Endothelial cell of umbilical vein (primary cell): ENCODE measurements around the gene FTCDNL1. TPM values are rescaled to one million over a fixed set of nuclear protein-coding genes. Genes with fewer than 3 reads are reported as not detected.

Source experiments
- BruUV-seq: library from RNA; stranded (reverse); fragments of 400-500 nt; replicated peaks from 2 replicates; lab custom pipeline; 2021; lab: Mats Ljungman, UMichigan
- CTCF ChIA-PET: fragments of 300-600, 350-600 bp; sonication (Branson Sonifier 250); formaldehyde crosslinking; loops from one replicate; lab custom pipeline; 2021; ENCODE audit warnings: antibody characterized with exemption, inconsistent platforms; lab: Charles Lee
- POLR2A ChIA-PET: fragments of 300-600, 350-600 bp; sonication (Branson Sonifier 250); formaldehyde crosslinking; loops from one replicate; lab custom pipeline; 2021; ENCODE audit warnings: antibody characterized with exemption, inconsistent platforms; lab: Charles Lee
- DNase-seq: peaks from one replicate; pipeline ENCODE4 v3.0.0-alpha.2; 2011; ENCODE audit warnings: low read depth, low spot score
- FAIRE-seq: peaks from 2 replicates; lab custom pipeline; 2011; peaks lifted over from hg19 to GRCh38; lab: Jason Lieb, UNC
- H2AFZ ChIP-seq: 2 replicates; pipeline ENCODE4 v1.6.0; 2012; ENCODE audit warnings: low read depth, low read length, control low read depth, inconsistent platforms
- H3K27ac ChIP-seq: 2 replicates; pipeline ENCODE4 v1.5.1; 2011; ENCODE audit warnings: low read depth, mild to moderate bottlenecking, control low read depth, low read length, moderate library complexity; ENCODE audit not compliant: insufficient read depth
- H3K27me3 ChIP-seq, 2 experiments: 2 replicates each; pipeline versions ENCODE4 v1.6.0 to v1.6.1; 2011; ENCODE audit warnings: low read length in 2 of 2, mixed read lengths in 1 of 2; ENCODE audit not compliant: control insufficient read depth in 2 of 2, insufficient read depth in 2 of 2
- H3K36me3 ChIP-seq, 2 experiments: 2 replicates in 1 of 2; 3 replicates in 1 of 2; pipeline ENCODE4 v1.5.1; 2011; ENCODE audit warnings: low read length in 2 of 2, mild to moderate bottlenecking in 1 of 2, moderate library complexity in 1 of 2; ENCODE audit not compliant: control insufficient read depth in 2 of 2, insufficient read depth in 2 of 2; ENCODE audit errors: extremely low read depth in 1 of 2
- H3K4me1 ChIP-seq: 3 replicates; pipeline ENCODE4 v1.5.1; 2011; ENCODE audit warnings: mild to moderate bottlenecking, low read length; ENCODE audit not compliant: control insufficient read depth, insufficient read depth; ENCODE audit errors: extremely low read depth
- H3K4me2 ChIP-seq: 2 replicates; pipeline ENCODE4 v1.6.1; 2011; ENCODE audit warnings: low read length, control low read depth, mixed read lengths; ENCODE audit not compliant: insufficient read depth
- H3K4me3 ChIP-seq, 3 experiments: fragments of 200-600 bp in 1 of 3; sonication (generic), shearing (Covaris generic) in 1 of 3; replicated peaks in 1 of 3; 2 replicates each; pipeline ENCODE4 v1.5.1; 2011 to 2016; ENCODE audit warnings: control low read depth in 3 of 3, low read length in 3 of 3, mild to moderate bottlenecking in 2 of 3, inconsistent platforms in 1 of 3, low read depth in 1 of 3, moderate library complexity in 1 of 3; ENCODE audit not compliant: insufficient read depth in 1 of 3
- H3K79me2 ChIP-seq: 2 replicates; pipeline ENCODE4 v1.6.0; 2012; ENCODE audit warnings: low read length, inconsistent platforms; ENCODE audit not compliant: control insufficient read depth, insufficient read depth
- H3K9ac ChIP-seq: replicated peaks from 2 replicates; pipeline ENCODE3; 2011; ENCODE audit warnings: low read length, control low read depth; ENCODE audit not compliant: insufficient read depth; ENCODE audit errors: extremely low read depth
- H3K9me1 ChIP-seq: replicated peaks from 3 replicates; pipeline ENCODE4 v1.6.0; 2011; ENCODE audit warnings: mild to moderate bottlenecking, low read length; ENCODE audit not compliant: control insufficient read depth, insufficient read depth; ENCODE audit errors: extremely low read depth
- H3K9me3 ChIP-seq: replicated peaks from 2 replicates; pipeline ENCODE4 v1.5.1; 2012; ENCODE audit warnings: low read length, inconsistent platforms; ENCODE audit not compliant: control insufficient read depth, insufficient read depth
- H4K20me1 ChIP-seq: replicated peaks from 2 replicates; pipeline ENCODE3; 2011; ENCODE audit warnings: mild to moderate bottlenecking, low read length; ENCODE audit not compliant: control insufficient read depth, insufficient read depth; ENCODE audit errors: extremely low read depth
- CTCF ChIP-seq, 2 donors: IDR thresholded peaks; 1 replicate in 1 of 2; 2 replicates in 1 of 2; pipeline ENCODE4 v1.5.1; 2011; ENCODE audit warnings: low read length in 2 of 2, mild to moderate bottlenecking in 2 of 2, moderate library complexity in 2 of 2, control low read depth in 1 of 2, inconsistent platforms in 1 of 2, low read depth in 1 of 2; ENCODE audit not compliant: insufficient read depth in 1 of 2; ENCODE audit errors: extremely low read depth in 1 of 2
- EZH2 ChIP-seq: IDR thresholded peaks from 2 replicates; pipeline ENCODE4 v1.6.1; 2012; ENCODE audit warnings: borderline replicate concordance, low read depth, mild to moderate bottlenecking, moderate library complexity, low read length, inconsistent platforms; ENCODE audit not compliant: severe bottlenecking
- FOS ChIP-seq: IDR thresholded peaks from 2 replicates; pipeline ENCODE4 v1.6.1; 2011; ENCODE audit warnings: mild to moderate bottlenecking, low read length, moderate library complexity, borderline replicate concordance; ENCODE audit not compliant: insufficient read depth
- JUN ChIP-seq: IDR thresholded peaks from 2 replicates; pipeline ENCODE4 v1.6.1; 2011; ENCODE audit warnings: borderline replicate concordance, low read depth; ENCODE audit not compliant: insufficient read length, insufficient read depth
- POLR2AphosphoS5 ChIP-seq: IDR thresholded peaks from 2 replicates; pipeline ENCODE4 v1.6.1; 2012; ENCODE audit warnings: low read depth, mild to moderate bottlenecking, control low read depth, low read length, moderate library complexity; ENCODE audit not compliant: insufficient read depth
- dilution Hi-C: fragments of 300-500 bp; cut with MboI; formaldehyde crosslinking; loops from one replicate; pipeline ENCODE4 v1.15.0; 2019; ENCODE audit warnings: low sequenced_read_pairs; ENCODE audit not compliant: extremely low pct_ligation_motif_present
- intact Hi-C: fragments of 100-400 bp; cut with micrococcal nuclease; formaldehyde crosslinking; loops from one replicate; pipeline ENCODE4 v1.10.0; 2022
- polyA plus RNA-seq, 4 experiments: library from polyadenylated mRNA; depleted of rRNA in 3 of 4; stranded (reverse) in 3 of 4; unstranded in 1 of 4; fragments of >200 nt; gene quantifications; 2 replicates each; pipeline versions ENCODE4 v1.2.1 to v1.2.3, GENCODE V29; 2011 to 2012; ENCODE audit warnings: missing spikeins in 1 of 4
- total RNA-seq: library from RNA; stranded (reverse); gene quantifications from 2 replicates; pipeline ENCODE4 v1.2.3, GENCODE V29; 2021
- TF ChIP-seq, protein P1 (sequence below): IDR thresholded peaks from 2 replicates; pipeline ENCODE4 v1.6.1; 2011; ENCODE audit not compliant: insufficient read depth, insufficient read length

Gene FTCDNL1
- total and polyA plus RNA-seq, 2 donors (not counting 3 experiments of a cell fraction or from before 2014, with no cell fraction given) = 0.19 to 0.27 TPM

GRCh38 chr2:199870581-199870980 is 19.6 kb upstream of the FTCDNL1 start:
- TF ChIP-seq, protein P1, sequence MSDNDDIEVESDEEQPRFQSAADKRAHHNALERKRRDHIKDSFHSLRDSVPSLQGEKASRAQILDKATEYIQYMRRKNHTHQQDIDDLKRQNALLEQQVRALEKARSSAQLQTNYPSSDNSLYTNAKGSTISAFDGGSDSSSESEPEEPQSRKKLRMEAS = no peak
- TF ChIP-seq JUN = no peak
- no peak for TF ChIP-seq CTCF (IDR thresholded peaks at IDR 0.05; ENCODE audit: extremely low read depth in 1 of 2, insufficient read depth in 1 of 2, low read depth in 1 of 2, low read length in 2 of 2)
- no peak for TF ChIP-seq FOS
- no peak for TF ChIP-seq EZH2
- TF ChIP-seq POLR2AphosphoS5 = no peak
- no peaks in the 10 kb centered on the region for H3K9me1 ChIP-seq
- no TSS peak for BruUV-seq
- intact Hi-C loops = no loop called here
- H2AFZ ChIP-seq = no peak overlapping the region
- FAIRE-seq (no peak), DNase-seq (no peak)
- H4K20me1 ChIP-seq = no peaks in the 10 kb centered on the region
- no peaks in the 10 kb centered on the region for H3K4me1 ChIP-seq
- H3K4me2 ChIP-seq = no peak overlapping the region
- no peaks in the 10 kb centered on the region for H3K79me2 ChIP-seq
- no peaks in the 10 kb centered on the region for H3K9me3 ChIP-seq
- POLR2A ChIA-PET = no interaction called here
- dilution Hi-C loops = no loop called here
- H3K4me3 ChIP-seq = no peak overlapping the region
- CTCF ChIA-PET = no interaction called here
- H3K36me3 ChIP-seq = no peaks in the 10 kb centered on the region
- H3K9ac ChIP-seq = no peak overlapping the region
- no peak overlapping the region for H3K27ac ChIP-seq
- peaks cover 0 to 2% of the 10 kb centered on the region in 2 experiments for H3K27me3 ChIP-seq
